SK-N-SH (cell line): ENCODE measurements around the gene BAK1. TPM values are rescaled to one million over a fixed set of nuclear protein-coding genes. Genes with fewer than 3 reads are reported as not detected.

Experiments
- CTCF ChIA-PET: fragments of 300-600, 350-600 bp; formaldehyde crosslinking; extraction: SDS; loops from one replicate; lab custom pipeline; 2021; lab: Yijun Ruan, JAX
- POLR2A ChIA-PET: fragments of 350-600 bp; sonication (Branson Sonifier 250); formaldehyde crosslinking; extraction: SDS; loops from one replicate; lab custom pipeline; 2020; ENCODE audit warnings: antibody characterized with exemption, inconsistent platforms; lab: Yijun Ruan, JAX
- DNase-seq: peaks from one replicate; pipeline ENCODE4 v3.0.0; 2012
- H2AFZ ChIP-seq: fragments of 200-600 bp; sonication (generic); 2 replicates; pipeline ENCODE4 v1.8.1; 2016; ENCODE audit warnings: antibody characterized with exemption, mild to moderate bottlenecking, low read depth
- H3F3A ChIP-seq: fragments of 200-600 bp; sonication (generic); replicated peaks from 2 replicates; pipeline ENCODE3; 2016; ENCODE audit warnings: antibody characterized with exemption, mild to moderate bottlenecking; ENCODE audit not compliant: insufficient read depth
- H3K27ac ChIP-seq, 2 experiments: fragments of 200-500 bp in 1 of 2; fragments of 200-600 bp in 1 of 2; sonication (Bioruptor generic) in 1 of 2; sonication (generic), shearing (Covaris generic) in 1 of 2; 2 replicates each; pipeline versions ENCODE4 v1.5.1 to v1.6.1; 2014 to 2016; ENCODE audit warnings: low read depth in 2 of 2, inconsistent platforms in 1 of 2, low read length in 1 of 2, mild to moderate bottlenecking in 1 of 2, mixed read lengths in 1 of 2
- H3K27me3 ChIP-seq: fragments of 200-600 bp; sonication (generic), shearing (Covaris generic); 2 replicates; pipeline ENCODE4 v1.6.1; 2016; ENCODE audit warnings: mixed run types; ENCODE audit not compliant: insufficient read depth
- H3K36me3 ChIP-seq, 2 experiments: fragments of 200-500 bp in 1 of 2; fragments of 200-600 bp in 1 of 2; sonication (Bioruptor generic) in 1 of 2; sonication (generic) in 1 of 2; replicated peaks in 1 of 2; 2 replicates each; pipeline versions ENCODE3 to v1.5.1; 2014 to 2016; ENCODE audit warnings: low read length in 1 of 2, mild to moderate bottlenecking in 1 of 2; ENCODE audit not compliant: insufficient read depth in 2 of 2, control insufficient read depth in 1 of 2
- H3K4me1 ChIP-seq, 2 experiments: fragments of 200-500 bp in 1 of 2; fragments of 200-600 bp in 1 of 2; sonication (Bioruptor generic) in 1 of 2; sonication (generic), shearing (Covaris generic) in 1 of 2; 2 replicates each; pipeline versions ENCODE4 v1.5.1 to v1.6.1; 2014 to 2016; ENCODE audit warnings: low read depth in 1 of 2, low read length in 1 of 2, mixed run types in 1 of 2; ENCODE audit not compliant: insufficient read depth in 2 of 2, control insufficient read depth in 1 of 2
- H3K4me2 ChIP-seq: fragments of 200-600 bp; sonication (generic), shearing (Covaris generic); 2 replicates; pipeline ENCODE4 v1.6.1; 2017; ENCODE audit warnings: mixed run types
- H3K4me3 ChIP-seq, 2 experiments: fragments of 200-500 bp in 1 of 2; fragments of 200-600 bp in 1 of 2; sonication (Bioruptor generic) in 1 of 2; sonication (generic), shearing (Covaris generic) in 1 of 2; 2 replicates each; pipeline versions ENCODE4 v1.5.1 to v1.8.1; 2014 to 2016; ENCODE audit warnings: low read depth in 2 of 2, inconsistent platforms in 1 of 2, low read length in 1 of 2, mild to moderate bottlenecking in 1 of 2, mixed read lengths in 1 of 2, moderate library complexity in 1 of 2
- H3K79me2 ChIP-seq: fragments of 200-600 bp; sonication (generic); 2 replicates; pipeline ENCODE4 v1.8.1; 2017; ENCODE audit warnings: mild to moderate bottlenecking; ENCODE audit not compliant: insufficient read depth
- H3K9ac ChIP-seq: fragments of 200-600 bp; sonication (generic); 2 replicates; pipeline ENCODE4 v1.6.1; 2017; ENCODE audit warnings: mixed run types
- H3K9me2 ChIP-seq: fragments of 200-600 bp; sonication (generic); 2 replicates; pipeline ENCODE4 v1.6.1; 2017; ENCODE audit warnings: mixed run types
- H3K9me3 ChIP-seq: fragments of 200-600 bp; sonication (generic); 2 replicates; pipeline ENCODE4 v1.6.1; 2017; ENCODE audit warnings: mixed run types, mild to moderate bottlenecking, moderate library complexity
- H4K20me1 ChIP-seq: fragments of 200-600 bp; sonication (generic); 2 replicates; pipeline ENCODE4 v1.6.1; 2017; ENCODE audit warnings: mild to moderate bottlenecking, mixed run types; ENCODE audit not compliant: insufficient read depth
- EZH2phosphoT487 ChIP-seq: fragments of 200-600 bp; sonication (generic); IDR thresholded peaks from 2 replicates; pipeline ENCODE4 v1.6.1; 2017; ENCODE audit warnings: low read depth, mixed run types, mild to moderate bottlenecking, antibody characterized with exemption, moderate library complexity, borderline replicate concordance
- FOSL2 ChIP-seq: IDR thresholded peaks from 2 replicates; pipeline ENCODE4 v1.4.0; 2012; ENCODE audit warnings: low read depth, mild to moderate bottlenecking, moderate library complexity, borderline replicate concordance
- FOXJ3 ChIP-seq: sonication (generic); formaldehyde crosslinking; IDR thresholded peaks from 2 replicates; pipeline ENCODE4 v1.5.1; 2020; ENCODE audit warnings: mild to moderate bottlenecking, missing genetic modification reagents
- FOXM1 ChIP-seq: IDR thresholded peaks from 2 replicates; pipeline ENCODE4 v1.4.0; 2012; ENCODE audit warnings: low read depth, mild to moderate bottlenecking
- GATA2 ChIP-seq: sonication (generic); formaldehyde crosslinking; IDR thresholded peaks from 2 replicates; pipeline ENCODE4 v1.5.0; 2020; ENCODE audit warnings: mild to moderate bottlenecking, missing genetic modification reagents
- MEF2A ChIP-seq: IDR thresholded peaks from 2 replicates; pipeline ENCODE4 v1.4.0; 2012; ENCODE audit warnings: low read depth, borderline replicate concordance
- MXI1 ChIP-seq: IDR thresholded peaks from 2 replicates; pipeline ENCODE4 v1.6.1; 2012; ENCODE audit warnings: mild to moderate bottlenecking, low read depth, low read length, improper control_type of control experiment
- POLR2AphosphoS5 ChIP-seq: IDR thresholded peaks from 2 replicates; pipeline ENCODE4 v1.6.1; 2012; ENCODE audit warnings: low read depth, low read length
- REST ChIP-seq: IDR thresholded peaks from 2 replicates; pipeline ENCODE4 v1.6.1; 2012; ENCODE audit warnings: mild to moderate bottlenecking, low read depth, low read length, moderate library complexity
- RFX5 ChIP-seq: IDR thresholded peaks from 2 replicates; pipeline ENCODE4 v1.6.1; 2012; ENCODE audit warnings: mild to moderate bottlenecking, improper control_type of control experiment, low read length
- TCF12 ChIP-seq: IDR thresholded peaks from 2 replicates; pipeline ENCODE4 v1.4.0; 2012
- USF2 ChIP-seq: fragments of 150-350 bp; IDR thresholded peaks from 2 replicates; pipeline ENCODE4 v1.6.1; 2017; ENCODE audit warnings: antibody characterized with exemption, low read length, low read depth, borderline replicate concordance
- YY1 ChIP-seq: IDR thresholded peaks from 2 replicates; pipeline ENCODE4 v1.4.0; 2012; ENCODE audit warnings: low read depth, mild to moderate bottlenecking
- ZBTB33 ChIP-seq: IDR thresholded peaks from 2 replicates; pipeline ENCODE4 v1.4.0; 2012; ENCODE audit warnings: low read depth, borderline replicate concordance
- WGBS: methylation state at CpG from one replicate; pipeline ENCODE4 v1.1.6; 2017; ENCODE audit warnings: low lambda C conversion rate; 5-methylcytosine and 5-hydroxymethylcytosine counted together
- polyA plus RNA-seq, 3 experiments: library from polyadenylated mRNA; depleted of rRNA; stranded (reverse); fragments of >200 nt; gene quantifications; 2 replicates each; pipeline ENCODE4 v1.2.3, GENCODE V29; 2012

BAK1 gene
- polyA plus RNA-seq, 1 of the 3 experiments (the other 2 are of a cell fraction): 15.4 TPM

- no peaks in the 10 kb centered on the region for H3K27me3 ChIP-seq
- H2AFZ ChIP-seq: no peak overlapping the region
- ChIA-PET CTCF (interaction anchor here (0.7 to 2.9 kb wide), 3 partner anchors 18 to 157 kb away, joined by 3 to 17 read pairs (median 3); no protein-coding TSS in a partner anchor), POLR2A (no interaction called here)
- H3K4me2 ChIP-seq: no peak overlapping the region
- no peak overlapping the region for H3K4me3 ChIP-seq
- H3K9me2 ChIP-seq: no peaks in the 10 kb centered on the region
- no peak overlapping the region for H3K27ac ChIP-seq
- no peaks in the 10 kb centered on the region for H3K79me2 ChIP-seq
- no peaks in the 10 kb centered on the region for H3K9me3 ChIP-seq
- H4K20me1 ChIP-seq: no peaks in the 10 kb centered on the region
- TF ChIP-seq GATA2 (CRISPR knock-in tag): no peak
- no peak for TF ChIP-seq FOXJ3
- no peak for TF ChIP-seq MEF2A
- no peak for TF ChIP-seq YY1
- no peak for TF ChIP-seq EZH2phosphoT487
- no peak for TF ChIP-seq USF2
- TF ChIP-seq ZBTB33: no peak
- no peak for TF ChIP-seq MXI1
- no peak for TF ChIP-seq REST
- no peak for TF ChIP-seq TCF12
- no peak for TF ChIP-seq FOXM1
- TF ChIP-seq POLR2AphosphoS5: no peak
- TF ChIP-seq RFX5: no peak
- TF ChIP-seq FOSL2: no peak
- DNase-seq: no peak
- H3K9ac ChIP-seq: no peak overlapping the region
- H3F3A ChIP-seq: no peaks in the 10 kb centered on the region
- WGBS: 84% methylated on average over 4 of the region's 4 CpGs
- H3K36me3 ChIP-seq: no peaks in the 10 kb centered on the region
- H3K4me1 ChIP-seq: peaks cover 6 to 36% of the 10 kb centered on the region in 2 experiments; a peak in 2 of 4 replicates
These were observed 25.1 kb upstream of the BAK1 start for GRCh38 chr6:33604941-33605854.
